GM18526 (cell line): Measurements from ENCODE around the gene AP4E1.
A peak's percentile ranks its signal among the peaks of the same experiment; 100 is the strongest.

ENCODE experiments used
- POLR2A ChIP-seq: IDR thresholded peaks from 3 replicates; pipeline ENCODE4 v1.6.1; 2011; ENCODE audit not compliant: insufficient read length; ENCODE audit errors: extremely low read depth

The AP4E1 gene

DNA sequence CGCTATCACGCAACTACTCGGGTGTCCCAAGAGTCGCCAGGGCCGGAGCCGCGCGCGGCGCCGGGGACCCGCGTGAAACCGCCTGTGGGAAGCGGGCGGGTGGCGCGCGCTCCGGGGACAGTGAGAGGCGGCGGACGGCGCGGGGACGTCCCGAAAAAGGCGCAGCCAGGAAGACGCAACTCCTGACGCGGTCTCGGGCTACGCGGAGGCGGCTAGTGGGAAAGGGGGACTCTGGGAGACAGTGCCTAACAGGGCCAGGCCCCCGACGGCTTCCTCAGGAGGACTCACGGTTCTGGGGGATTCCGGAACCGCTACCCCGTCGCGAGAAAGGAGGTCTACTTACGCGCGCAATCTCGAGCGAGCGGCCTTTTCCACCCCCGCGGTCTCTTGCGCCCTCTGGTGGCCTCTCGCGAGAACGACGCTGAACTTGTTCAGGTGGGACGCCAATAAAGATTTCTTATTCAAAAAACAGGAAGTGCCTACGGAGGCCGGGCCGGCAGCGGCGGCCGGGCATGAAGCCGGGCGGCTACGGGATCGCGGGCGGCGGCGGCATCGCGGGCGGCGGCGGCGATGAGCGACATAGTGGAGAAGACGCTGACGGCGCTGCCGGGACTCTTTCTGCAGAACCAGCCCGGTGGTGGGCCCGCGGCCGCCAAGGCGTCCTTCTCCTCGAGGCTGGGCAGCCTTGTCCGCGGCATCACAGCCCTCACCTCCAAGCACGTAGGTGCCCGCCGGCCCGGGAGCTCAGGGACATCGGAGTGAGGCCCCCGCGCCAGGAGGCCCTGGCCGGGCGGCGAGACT lies at the start of gene AP4E1:
TSS of gene AP4E1 (plus strand) at position 475 of the 801 bp plus-strand sequence. CDS start at position 571, 96 bp downstream.
- peak; percentile 53 for TF ChIP-seq POLR2A

GRCh38 chr15:50860824-50861223 lies 47.7 kb upstream of the AP4E1 start:
- no peak for TF ChIP-seq POLR2A

GRCh38 chr15:50862553-50862952 lies 45.9 kb upstream of the AP4E1 start:
- TF ChIP-seq POLR2A = no peak

DNA sequence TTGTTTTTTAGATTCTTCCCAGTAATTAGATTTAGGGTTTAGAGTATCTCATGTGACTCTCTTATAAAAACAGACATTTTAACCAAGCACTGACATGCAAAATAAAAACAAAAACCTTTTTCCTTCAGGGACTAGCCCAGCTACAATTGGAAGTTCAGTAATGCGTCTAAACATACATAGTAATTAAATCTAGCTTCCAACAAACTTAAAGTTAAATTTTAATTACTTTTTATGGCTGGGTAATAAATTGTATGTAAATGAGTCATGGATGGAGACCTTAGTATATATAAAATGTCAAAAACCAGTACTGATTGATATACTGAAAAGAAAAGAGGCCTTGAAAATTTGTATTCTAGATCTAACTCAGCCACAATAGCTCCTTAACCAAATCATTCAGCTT lies 43.6 kb upstream of the AP4E1 start:
- TF ChIP-seq POLR2A = no peak

- no peak for TF ChIP-seq POLR2A
Measured at GRCh38 chr15:50865515-50866353, 42.7 kb upstream of the AP4E1 start.

DNA sequence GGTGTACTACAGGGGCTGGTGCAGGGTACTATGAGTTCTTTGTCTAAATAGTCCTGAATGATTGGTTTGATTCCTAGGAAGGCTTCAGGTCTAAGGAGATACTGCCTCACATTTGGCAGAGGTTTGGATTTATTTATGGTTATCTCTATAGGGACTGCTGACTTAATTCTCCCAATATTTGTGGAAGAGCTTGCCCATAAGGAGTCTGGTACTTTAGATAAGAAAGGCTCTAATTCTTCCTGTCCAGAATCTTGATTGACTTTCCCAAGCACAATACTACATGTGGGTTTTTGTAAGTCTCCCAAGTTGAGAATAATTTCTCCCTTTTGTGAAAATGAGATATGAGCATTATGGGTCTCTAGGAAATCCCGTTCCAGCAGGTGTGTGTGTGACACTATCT lies 36.7 kb upstream of the AP4E1 start:
- TF ChIP-seq POLR2A = no peak

- no peak for TF ChIP-seq POLR2A
Measured at GRCh38 chr15:50872832-50873426, 35.6 kb upstream of the AP4E1 start.

DNA sequence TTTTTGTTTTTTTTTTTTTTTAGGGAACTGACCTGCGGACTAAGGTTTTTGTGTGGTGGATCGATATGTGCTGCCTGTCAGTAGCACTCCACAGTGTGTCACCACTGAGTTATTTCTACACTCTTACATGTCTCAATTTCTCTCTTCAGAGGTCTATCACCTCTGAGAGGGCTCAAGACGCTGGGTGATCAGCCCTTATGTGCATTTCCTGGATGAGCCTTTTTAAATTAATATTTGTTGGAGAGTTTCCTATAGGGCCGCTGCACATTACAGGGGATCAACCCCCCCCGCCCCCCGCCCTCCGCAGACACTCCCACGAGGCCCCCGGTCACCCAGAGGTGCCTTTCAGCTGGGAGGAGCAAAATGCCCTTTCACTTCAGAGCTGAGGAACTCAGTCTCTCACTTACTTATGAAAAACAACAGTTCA lies 34.5 kb upstream of the AP4E1 start:
- no peak for TF ChIP-seq POLR2A

GRCh38 chr15:50876260-50876988 lies 32.1 kb upstream of the AP4E1 start:
- no peak for TF ChIP-seq POLR2A

DNA sequence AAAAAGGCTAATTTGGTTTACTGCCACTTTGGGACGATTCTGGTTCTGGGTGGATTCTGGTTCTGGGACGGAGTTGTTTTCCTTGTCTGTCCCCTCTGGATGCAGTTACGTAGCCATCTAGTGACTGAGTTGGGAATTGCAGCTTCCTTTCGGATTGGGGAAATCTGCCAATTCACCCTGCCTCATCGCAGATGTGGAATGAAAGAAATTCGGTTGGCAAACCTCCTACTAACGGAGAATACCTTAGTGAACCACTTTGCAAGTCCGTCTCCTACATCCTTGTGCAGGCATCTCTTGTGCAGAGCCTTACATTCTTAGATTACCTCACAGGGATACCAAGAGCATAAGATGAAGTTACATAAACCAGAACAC lies 31.5 kb upstream of the AP4E1 start:
- no peak for TF ChIP-seq POLR2A

GRCh38 chr15:50879016-50879617 lies 29.4 kb upstream of the AP4E1 start:
- no peak for TF ChIP-seq POLR2A

- TF ChIP-seq POLR2A = no peak
Measured at GRCh38 chr15:50880206-50880605, 28.3 kb upstream of the AP4E1 start.

GRCh38 chr15:50880651-50881114 lies 27.8 kb upstream of the AP4E1 start:
- TF ChIP-seq POLR2A = no peak

DNA sequence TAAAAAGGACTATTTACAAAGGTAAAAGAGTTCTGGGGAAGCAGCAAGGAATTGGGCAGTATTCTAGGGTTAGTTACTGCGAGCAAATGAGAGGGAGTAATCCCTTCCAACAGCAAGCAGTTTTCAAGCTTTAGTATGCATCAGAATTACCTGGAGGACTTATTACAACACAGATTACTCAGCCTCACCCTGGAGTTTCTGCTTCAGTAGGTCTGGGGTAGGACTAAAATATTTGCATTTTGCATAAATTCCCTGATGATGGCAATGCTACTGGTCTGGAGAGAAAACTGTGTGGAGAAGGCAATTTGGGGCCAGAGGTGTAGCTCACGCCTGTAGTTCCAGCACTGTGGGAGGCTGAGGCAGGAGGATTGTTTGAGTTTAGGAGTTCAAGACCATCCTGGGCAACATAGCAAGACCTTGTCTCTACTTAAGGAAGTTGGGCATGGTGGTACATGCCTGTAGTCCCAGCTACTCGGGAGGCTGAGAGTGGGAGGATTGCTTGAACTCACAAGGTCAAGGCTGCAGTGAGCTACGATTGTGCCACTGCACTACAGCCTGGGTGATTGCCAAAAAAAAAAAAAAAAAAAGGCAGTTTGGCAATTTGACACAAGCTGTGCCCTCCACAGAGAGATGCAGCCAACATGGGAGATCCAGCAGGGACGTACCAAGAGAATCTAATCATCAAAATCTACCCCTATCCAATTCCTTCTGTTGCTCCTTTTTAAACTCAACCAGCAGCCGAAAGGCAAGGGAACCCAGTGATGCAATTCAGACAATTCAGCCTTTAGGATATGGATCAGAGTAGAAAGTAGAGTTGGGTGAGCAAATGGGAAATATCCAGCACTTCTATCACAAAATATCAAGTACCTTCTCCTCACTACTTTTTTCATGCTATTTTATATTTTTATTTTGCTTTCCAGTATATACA lies 27.1 kb upstream of the AP4E1 start:
- no peak for TF ChIP-seq POLR2A

GRCh38 chr15:50883903-50884302 lies 24.6 kb upstream of the AP4E1 start:
- no peak for TF ChIP-seq POLR2A
